ENCODE results near the gene IBSP. TPM values are rescaled to one million over a fixed set of nuclear protein-coding genes. Genes with fewer than 3 reads are reported as not detected.

IBSP gene
- total RNA-seq (under 1 TPM; 0.12 to 0.37 TPM), polyA plus RNA-seq (under 1 TPM in 1 of 2 donors, not detected in 1; 0.19 TPM)
- long read RNA-seq, donor 1, partial matches to known transcripts: 0 of 1 reads
- long read RNA-seq, donor 1, other reads (novel, unspliced or antisense): 0 of 1 reads
- long read RNA-seq, donor 2: 0 reads
- long read RNA-seq, donor 3: 0 reads
- long read RNA-seq, donor 4: 0 reads
- long read RNA-seq, donor 5: 0 reads

- peaks cover 0 to 7% (median 0%) of the 10 kb centered on the region in 5 donors for H3K4me1 ChIP-seq (ENCODE audit: control insufficient read depth in 5 of 5, insufficient read depth in 5 of 5, low read length in 5 of 5)
- no peak for ATAC-seq (ENCODE audit: insufficient read depth, low FRiP score)
- H3K36me3 ChIP-seq (ENCODE audit: control insufficient read depth in 4 of 4, insufficient read depth in 4 of 4, low read length in 4 of 4): no peaks in the 10 kb centered on the region
- no peak within 1 kb of the TSS for H3K4me3 ChIP-seq
- 47 to 72% methylated on average over 4 of the region's 4 CpGs for WGBS, 2 donors
- no peaks in the 10 kb centered on the region for H3K9me3 ChIP-seq (ENCODE audit: control insufficient read depth in 4 of 4, insufficient read depth in 3 of 4, low read length in 3 of 4)
- no peak for TF ChIP-seq CTCF (IDR thresholded peaks at IDR 0.05; ENCODE audit: control extremely low read depth, extremely low read depth)
- DNase-seq: peak in 1 of 3 donors; percentile 15
- no peaks in the 10 kb centered on the region for H3K27me3 ChIP-seq (ENCODE audit: control insufficient read depth in 3 of 3, insufficient read depth in 3 of 3, low read length in 2 of 3)
- H3K9ac ChIP-seq (ENCODE audit: insufficient read depth in 1 of 2, low read length in 2 of 2): no peak within 1 kb of the TSS
- H3K27ac ChIP-seq (ENCODE audit: low read depth in 1 of 2, low read length in 1 of 2): no peak within 1 kb of the TSS
These were observed at the start of gene IBSP for GRCh38 chr4:87799301-87800113. Gene IBSP, plus strand, starts transcription at chr4:87799554. Its CDS starts 2,808 bp downstream, at chr4:87802362.

GRCh38 chr4:87749883-87750282 lies 49.5 kb upstream of the IBSP start:
- TF ChIP-seq CTCF (IDR thresholded peaks at IDR 0.05; ENCODE audit: control extremely low read depth, extremely low read depth): no peak
- Histone ChIP-seq H3K36me3 (ENCODE audit: control insufficient read depth in 4 of 4, insufficient read depth in 4 of 4, low read length in 4 of 4) (no peaks in the 10 kb centered on the region), H3K27ac (ENCODE audit: low read depth in 1 of 2, low read length in 1 of 2) (no peak overlapping the region), H3K9ac (ENCODE audit: insufficient read depth in 1 of 2, low read length in 2 of 2) (no peak overlapping the region), H3K4me1 (ENCODE audit: control insufficient read depth in 5 of 5, insufficient read depth in 5 of 5, low read length in 5 of 5) (peaks cover 0 to 16% (median 0%) of the 10 kb centered on the region in 5 donors), H3K9me3 (ENCODE audit: control insufficient read depth in 4 of 4, insufficient read depth in 3 of 4, low read length in 3 of 4) (peaks cover 0 to 13% (median 2%) of the 10 kb centered on the region in 4 donors), H3K4me3 (no peak overlapping the region), H3K27me3 (ENCODE audit: control insufficient read depth in 3 of 3, insufficient read depth in 3 of 3, low read length in 2 of 3) (no peaks in the 10 kb centered on the region)
- no peak for ATAC-seq (ENCODE audit: insufficient read depth, low FRiP score)
- WGBS, 2 donors: 63 to 74% methylated on average over 2 of the region's 2 CpGs
- peak; percentile 83 to 95 (median 94) for DNase-seq

GRCh38 chr4:87758270-87758669 lies 41.1 kb upstream of the IBSP start:
- Histone ChIP-seq H3K27me3 (ENCODE audit: control insufficient read depth in 3 of 3, insufficient read depth in 3 of 3, low read length in 2 of 3) (no peaks in the 10 kb centered on the region), H3K4me1 (ENCODE audit: control insufficient read depth in 5 of 5, insufficient read depth in 5 of 5, low read length in 5 of 5) (no peaks in the 10 kb centered on the region), H3K36me3 (ENCODE audit: control insufficient read depth in 4 of 4, insufficient read depth in 4 of 4, low read length in 4 of 4) (no peaks in the 10 kb centered on the region), H3K4me3 (no peak overlapping the region), H3K9me3 (ENCODE audit: control insufficient read depth in 4 of 4, insufficient read depth in 3 of 4, low read length in 3 of 4) (peaks cover 0 to 5% (median 0%) of the 10 kb centered on the region in 4 donors), H3K27ac (ENCODE audit: low read depth in 1 of 2, low read length in 1 of 2) (no peak overlapping the region), H3K9ac (ENCODE audit: insufficient read depth in 1 of 2, low read length in 2 of 2) (no peak overlapping the region)
- no peak for TF ChIP-seq CTCF (IDR thresholded peaks at IDR 0.05; ENCODE audit: control extremely low read depth, extremely low read depth)
- DNase-seq: no peak
- no peak for ATAC-seq (ENCODE audit: insufficient read depth, low FRiP score)
- 52 to 55% methylated on average over 2 of the region's 2 CpGs for WGBS, 2 donors
